ENCODE results near the gene TAAR8.

Gene TAAR8

GRCh38 chr6:132552372-132552771 lies at the start of gene TAAR8:
TSS of gene TAAR8 (plus strand) at chr6:132552672. CDS start at chr6:132552693, 21 bp downstream.
- no peak for DNase-seq
- intact Hi-C loops (cut with DNase I): no loop called here

GRCh38 chr6:132504757-132505156 lies 47.7 kb upstream of the TAAR8 start:
- DNase-seq: peak in 1 of 42 donors; percentile 12
- intact Hi-C loops (cut with DNase I): no loop called here

- intact Hi-C loops (cut with DNase I): no loop called here
- DNase-seq: peak in 1 of 42 donors; percentile 28
Measured at GRCh38 chr6:132505158-132505557, 47.3 kb upstream of the TAAR8 start.

- DNase-seq: no peak
- intact Hi-C loops (cut with DNase I): no loop called here
Measured at GRCh38 chr6:132506461-132506860, 46.0 kb upstream of the TAAR8 start.

- no peak for DNase-seq
- intact Hi-C loops (cut with DNase I): no loop called here
Measured at GRCh38 chr6:132506869-132507808, 45.3 kb upstream of the TAAR8 start.

- intact Hi-C loops (cut with DNase I): no loop called here
- peak in 1 of 42 donors; percentile 36 for DNase-seq
Measured at GRCh38 chr6:132511210-132511830, 41.2 kb upstream of the TAAR8 start.

- intact Hi-C loops (cut with DNase I): no loop called here
Measured at GRCh38 chr6:132511831-132512220, 40.6 kb upstream of the TAAR8 start.

GRCh38 chr6:132512342-132512637 lies 40.2 kb upstream of the TAAR8 start:
- intact Hi-C loops (cut with DNase I): no loop called here
- DNase-seq: no peak

More at GRCh38 chr6:132511831-132512220, 40.6 kb upstream of the TAAR8 start:
- DNase-seq: no peak

GRCh38 chr6:132512638-132513632 lies 39.5 kb upstream of the TAAR8 start, which contains the start of gene STX7:
TSS of gene STX7 (minus strand) at chr6:132513116. CDS start at chr6:132503530, 9,586 bp downstream.
- peak; percentile 90 to 98 (median 95) for DNase-seq
- intact Hi-C loops (cut with DNase I): no loop called here

GRCh38 chr6:132513831-132514545 lies 38.5 kb upstream of the TAAR8 start:
- no peak for DNase-seq
- intact Hi-C loops (cut with DNase I): no loop called here

GRCh38 chr6:132515386-132515785 lies 37.1 kb upstream of the TAAR8 start:
- DNase-seq: no peak
- intact Hi-C loops (cut with DNase I): no loop called here

GRCh38 chr6:132520953-132521352 lies 31.5 kb upstream of the TAAR8 start:
- intact Hi-C loops (cut with DNase I): loop anchor here (10.0 kb wide), 1 partner anchor 294 kb away; the partner anchor contains the start of gene RPS12
- no peak for DNase-seq

GRCh38 chr6:132524646-132525045 lies 27.8 kb upstream of the TAAR8 start:
- intact Hi-C loops (cut with DNase I): loop anchor here (10.0 kb wide), 1 partner anchor 290 kb away; the partner anchor contains the start of gene RPS12
- no peak for DNase-seq

GRCh38 chr6:132525866-132526265 lies 26.6 kb upstream of the TAAR8 start:
- intact Hi-C loops (cut with DNase I): loop anchor here (10.0 kb wide), 1 partner anchor 289 kb away; the partner anchor contains the start of gene RPS12
- DNase-seq: no peak

GRCh38 chr6:132526461-132526860 lies 26.0 kb upstream of the TAAR8 start:
- no peak for DNase-seq
- intact Hi-C loops (cut with DNase I): loop anchor here (10.0 kb wide), 1 partner anchor 288 kb away; the partner anchor contains the start of gene RPS12

GRCh38 chr6:132527791-132528190 lies 24.7 kb upstream of the TAAR8 start:
- intact Hi-C loops (cut with DNase I): loop anchor here (10.0 kb wide), 1 partner anchor 287 kb away; the partner anchor contains the start of gene RPS12
- no peak for DNase-seq

- DNase-seq: peak in 37 of 42 donors; percentile 24 to 91 (median 72)
- intact Hi-C loops (cut with DNase I): loop anchor here (5.0 kb wide), 1 partner anchor 187 kb away; no protein-coding TSS in a partner anchor
Measured at GRCh38 chr6:132530293-132530974, 22.0 kb upstream of the TAAR8 start.

All from head of caudate nucleus (tissue), 42 donors.